ENCODE data around the gene GLI3. TPM values are rescaled to one million over a fixed set of nuclear protein-coding genes. Genes with fewer than 3 reads are reported as not detected.

The GLI3 gene
- total RNA-seq, 1 donor from 2014 or later = 9.0 TPM

DNA sequence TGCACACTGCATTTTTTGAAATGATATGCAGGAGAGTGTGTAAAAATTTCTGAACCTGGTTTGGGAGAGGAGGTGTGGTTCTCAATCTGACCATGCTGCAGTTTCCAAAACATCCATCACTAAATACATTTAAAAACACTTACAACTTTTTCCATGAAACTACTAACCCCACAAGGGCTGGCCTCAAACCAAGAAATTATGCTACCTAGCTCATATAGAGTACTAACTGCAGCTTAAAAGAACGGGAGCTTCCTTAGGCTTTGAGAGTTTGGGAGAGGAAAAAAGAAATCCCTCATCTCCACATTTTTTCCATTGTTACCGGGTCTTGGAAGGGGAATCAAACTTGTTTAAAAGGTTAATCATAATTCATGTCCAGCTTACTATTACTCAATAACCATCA lies 214.2 kb downstream of the GLI3 start:
- H3K36me3 Mint-ChIP-seq (ENCODE audit: insufficient read depth) = peaks cover 2% of the 10 kb centered on the region
- peaks cover 74% of the 10 kb centered on the region for H3K27me3 Mint-ChIP-seq
- no peaks in the 10 kb centered on the region for H3K4me1 Mint-ChIP-seq (ENCODE audit: low read depth)

GRCh38 chr7:42022056-42022455 lies 215.0 kb downstream of the GLI3 start:
- H3K27ac Mint-ChIP-seq = no peak overlapping the region
- no peak overlapping the region for H3K4me3 Mint-ChIP-seq (ENCODE audit: low read depth)
- H3K36me3 Mint-ChIP-seq (ENCODE audit: insufficient read depth) = peaks cover 2% of the 10 kb centered on the region
- peaks cover 77% of the 10 kb centered on the region for H3K27me3 Mint-ChIP-seq
- H3K9me3 Mint-ChIP-seq (ENCODE audit: low read depth) = no peaks in the 10 kb centered on the region
- H3K4me1 Mint-ChIP-seq (ENCODE audit: low read depth) = no peaks in the 10 kb centered on the region
- TF ChIP-seq CTCF (IDR thresholded peaks at IDR 0.05; ENCODE audit: unreplicated experiment) = no peak
- no peak for DNase-seq (ENCODE audit: low spot score, unreplicated experiment)

More for the DNA sequence above, 214.2 kb downstream of the GLI3 start:
- Mint-ChIP-seq H3K4me3 (ENCODE audit: low read depth) (no peak overlapping the region), H3K27ac (no peak overlapping the region), H3K9me3 (ENCODE audit: low read depth) (no peaks in the 10 kb centered on the region)
- DNase-seq (ENCODE audit: low spot score, unreplicated experiment) = no peak
- no peak for TF ChIP-seq CTCF (IDR thresholded peaks at IDR 0.05; ENCODE audit: unreplicated experiment)

DNA sequence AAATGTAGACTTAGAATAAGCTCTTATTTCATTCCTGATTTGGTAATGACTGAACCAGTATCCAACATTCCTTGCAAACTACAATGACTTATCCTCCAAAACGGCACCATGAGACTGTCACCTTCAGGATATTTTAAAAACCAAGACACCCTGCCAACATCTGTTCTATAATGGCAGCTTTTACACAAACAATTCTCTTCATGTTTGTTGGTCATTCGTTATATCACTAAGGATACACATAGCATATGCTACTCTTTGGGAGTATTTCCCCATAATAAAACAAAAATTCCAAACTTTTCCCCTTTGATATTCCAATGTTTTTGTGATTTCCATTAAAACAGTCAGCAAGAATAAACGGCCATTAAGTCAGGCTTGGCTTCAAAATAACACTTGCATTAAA lies 215.4 kb downstream of the GLI3 start:
- no peak for DNase-seq (ENCODE audit: low spot score, unreplicated experiment)
- Mint-ChIP-seq H3K27ac (no peak overlapping the region), H3K4me1 (ENCODE audit: low read depth) (no peaks in the 10 kb centered on the region), H3K9me3 (ENCODE audit: low read depth) (no peaks in the 10 kb centered on the region), H3K27me3 (peaks cover 78% of the 10 kb centered on the region), H3K36me3 (ENCODE audit: insufficient read depth) (peaks cover 2% of the 10 kb centered on the region), H3K4me3 (ENCODE audit: low read depth) (no peak overlapping the region)
- TF ChIP-seq CTCF (IDR thresholded peaks at IDR 0.05; ENCODE audit: unreplicated experiment) = no peak

GRCh38 chr7:42020061-42020460 lies 216.9 kb downstream of the GLI3 start:
- Mint-ChIP-seq H3K4me3 (ENCODE audit: low read depth) (no peak overlapping the region), H3K9me3 (ENCODE audit: low read depth) (peaks cover 6% of the 10 kb centered on the region), H3K27me3 (peaks cover 69% of the 10 kb centered on the region), H3K36me3 (ENCODE audit: insufficient read depth) (peaks cover 4% of the 10 kb centered on the region), H3K27ac (no peak overlapping the region), H3K4me1 (ENCODE audit: low read depth) (no peaks in the 10 kb centered on the region)
- DNase-seq (ENCODE audit: low spot score, unreplicated experiment) = no peak
- TF ChIP-seq CTCF (IDR thresholded peaks at IDR 0.05; ENCODE audit: unreplicated experiment) = no peak

GRCh38 chr7:42017349-42017986 lies 219.5 kb downstream of the GLI3 start:
- H3K9me3 Mint-ChIP-seq (ENCODE audit: low read depth) = peaks cover 18% of the 10 kb centered on the region
- no peak overlapping the region for H3K27ac Mint-ChIP-seq
- peaks cover 1% of the 10 kb centered on the region for H3K4me1 Mint-ChIP-seq (ENCODE audit: low read depth)
- peaks cover 59% of the 10 kb centered on the region for H3K27me3 Mint-ChIP-seq
- DNase-seq (ENCODE audit: low spot score, unreplicated experiment) = no peak
- no peak overlapping the region for H3K4me3 Mint-ChIP-seq (ENCODE audit: low read depth)
- no peak for TF ChIP-seq CTCF (IDR thresholded peaks at IDR 0.05; ENCODE audit: unreplicated experiment)
- H3K36me3 Mint-ChIP-seq (ENCODE audit: insufficient read depth) = peaks cover 7% of the 10 kb centered on the region
